Brain microvascular endothelial cell (primary cell): ENCODE measurements around the gene SGPL1.
A peak's percentile ranks its signal among the peaks of the same experiment; 100 is the strongest.

Experiments
- DNase-seq: peaks from one replicate; pipeline ENCODE4 v3.0.0-alpha.2; 2020
- H3K27ac ChIP-seq: fragments of 250-450 bp; sonication (Bioruptor Pico); 2 replicates; pipeline ENCODE4 v1.5.1; 2020; ENCODE audit warnings: mild to moderate bottlenecking, moderate library complexity
- H3K27me3 ChIP-seq: fragments of 250-450 bp; sonication (Bioruptor Pico); replicated peaks from 2 replicates; pipeline ENCODE4 v1.5.1; 2020; ENCODE audit warnings: mild to moderate bottlenecking
- H3K36me3 ChIP-seq: fragments of 250-450 bp; sonication (Bioruptor Pico); replicated peaks from 2 replicates; pipeline ENCODE4 v1.5.1; 2020; ENCODE audit warnings: mild to moderate bottlenecking
- H3K4me3 ChIP-seq: 2 replicates; pipeline ENCODE4 v1.5.1; 2011; ENCODE audit warnings: low read depth, mild to moderate bottlenecking, control low read depth, low read length, moderate library complexity
- CTCF ChIP-seq: IDR thresholded peaks from 2 replicates; pipeline ENCODE4 v1.5.1; 2011; ENCODE audit warnings: low read depth, mild to moderate bottlenecking, moderate library complexity, low read length, control low read depth, inconsistent platforms; ENCODE audit errors: missing control alignments
- in situ Hi-C: cut with HindIII; loops from 2 replicates; pipeline ENCODE4 v1.10.0; 2017; ENCODE audit warnings: low sequenced_read_pairs, low pct_ligation_motif_present

SGPL1 gene

GRCh38 chr10:70920519-70920918, 104.8 kb downstream of the SGPL1 start:
- DNase-seq: no peak
- TF ChIP-seq CTCF: no peak
- Histone ChIP-seq H3K27ac (no peak overlapping the region), H3K4me3 (no peak overlapping the region), H3K27me3 (peaks cover 8% of the 10 kb centered on the region), H3K36me3 (no peaks in the 10 kb centered on the region)
- in situ Hi-C loops: no loop called here

GRCh38 chr10:70921285-70921684, 105.5 kb downstream of the SGPL1 start:
- H3K36me3 ChIP-seq: no peaks in the 10 kb centered on the region
- no peak for DNase-seq
- H3K4me3 ChIP-seq: no peak overlapping the region
- H3K27ac ChIP-seq: no peak overlapping the region
- peaks cover 6% of the 10 kb centered on the region for H3K27me3 ChIP-seq
- TF ChIP-seq CTCF: no peak
- in situ Hi-C loops: no loop called here

- TF ChIP-seq CTCF: no peak
- in situ Hi-C loops: no loop called here
- peaks cover 6% of the 10 kb centered on the region for H3K27me3 ChIP-seq
- no peak overlapping the region for H3K27ac ChIP-seq
- H3K36me3 ChIP-seq: no peaks in the 10 kb centered on the region
- H3K4me3 ChIP-seq: no peak overlapping the region
- no peak for DNase-seq
These were observed 107.9 kb downstream of the SGPL1 start for GRCh38 chr10:70923696-70924095.

- Histone ChIP-seq H3K4me3 (no peak overlapping the region), H3K27me3 (peaks cover 9% of the 10 kb centered on the region), H3K27ac (no peak overlapping the region), H3K36me3 (no peaks in the 10 kb centered on the region)
- no peak for DNase-seq
- TF ChIP-seq CTCF: peak; percentile 97
- in situ Hi-C loops: no loop called here
These were observed 109.9 kb downstream of the SGPL1 start for GRCh38 chr10:70925377-70926225.

GRCh38 chr10:70926226-70927000, 110.7 kb downstream of the SGPL1 start:
- in situ Hi-C loops: no loop called here
- DNase-seq: no peak
- Histone ChIP-seq H3K36me3 (no peaks in the 10 kb centered on the region), H3K4me3 (no peak overlapping the region), H3K27ac (no peak overlapping the region), H3K27me3 (peaks cover 9% of the 10 kb centered on the region)
- no peak for TF ChIP-seq CTCF
